Natural killer cell (primary cell): ENCODE data around the gene SYNJ2. TPM values are rescaled to one million over a fixed set of nuclear protein-coding genes. Genes with fewer than 3 reads are reported as not detected.
A peak's percentile ranks its signal among the peaks of the same experiment; 100 is the strongest.

Experiments
- ATAC-seq, 3 donors: fragments of 150-1000 bp in 2 of 3; fragments of 200-7000 bp in 1 of 3; cut with Tn5 transposase; 1 replicate in 1 of 3; 2 replicates in 2 of 3; pipeline ENCODE4 v1.10.0; 2021; ENCODE audit warnings: mild to moderate bottlenecking in 2 of 3, moderate library complexity in 2 of 3
- DNase-seq, 2 donors: peaks; one replicate each; pipeline versions ENCODE4 v3.0.0 to v3.0.0-alpha.2; 2013 to 2021; ENCODE audit warnings: mixed read lengths in 1 of 2
- H3K27ac ChIP-seq: one replicate; pipeline ENCODE4 v1.5.1; 2013; ENCODE audit warnings: mild to moderate bottlenecking, low read length
- H3K27me3 ChIP-seq: one replicate; pipeline ENCODE4 v1.6.1; 2013; ENCODE audit warnings: low read length; ENCODE audit not compliant: control insufficient read depth, insufficient read depth
- H3K36me3 ChIP-seq: one replicate; pipeline ENCODE4 v1.6.1; 2013; ENCODE audit warnings: low read length; ENCODE audit not compliant: control insufficient read depth, insufficient read depth
- H3K4me1 ChIP-seq: one replicate; pipeline ENCODE4 v1.6.1; 2013; ENCODE audit warnings: low read length; ENCODE audit not compliant: control insufficient read depth, insufficient read depth
- H3K4me3 ChIP-seq: one replicate; pipeline ENCODE4 v1.5.1; 2013; ENCODE audit warnings: low read length
- H3K9me3 ChIP-seq: one replicate; pipeline ENCODE4 v1.6.1; 2013; ENCODE audit warnings: low read length; ENCODE audit not compliant: control insufficient read depth, insufficient read depth
- H3K27ac Mint-ChIP-seq, 2 donors: one replicate each; pipeline ENCODE4 v1.8.0; 2022; ENCODE audit warnings: mild to moderate bottlenecking in 2 of 2, mixed read lengths in 2 of 2, moderate library complexity in 1 of 2
- H3K27me3 Mint-ChIP-seq, 2 donors: one replicate each; pipeline ENCODE4 v1.8.0; 2022; ENCODE audit warnings: low read depth in 2 of 2, mixed read lengths in 2 of 2
- H3K36me3 Mint-ChIP-seq: one replicate; pipeline ENCODE4 v1.8.0; 2022; ENCODE audit warnings: mixed read lengths
- H3K4me1 Mint-ChIP-seq, 2 donors: one replicate each; pipeline ENCODE4 v1.8.0; 2022; ENCODE audit warnings: mixed read lengths in 2 of 2
- H3K4me3 Mint-ChIP-seq: one replicate; pipeline ENCODE4 v1.8.0; 2022; ENCODE audit warnings: mild to moderate bottlenecking, moderate library complexity, mixed read lengths
- H3K9me3 Mint-ChIP-seq, 2 donors: one replicate each; pipeline ENCODE4 v1.8.0; 2022; ENCODE audit warnings: mixed read lengths in 2 of 2
- WGBS: methylation state at CpG from one replicate; pipeline ENCODE4 v1.1.7; 2013; ENCODE audit warnings: missing lambda C conversion rate; ENCODE audit not compliant: insufficient coverage; 5-methylcytosine and 5-hydroxymethylcytosine counted together
- intact Hi-C: fragments of 100-400 bp; cut with micrococcal nuclease; formaldehyde crosslinking; loops from one replicate; pipeline ENCODE4 v1.14.2; 2022
- total RNA-seq, 4 donors: library from RNA; stranded (reverse); fragments of 120-200 nt in 1 of 4; gene quantifications; one replicate each; pipeline versions ENCODE4 v1.2.3 to v1.2.4, GENCODE V29; 2013 to 2022
- TF ChIP-seq, protein P1 (sequence below): fragments of 200-600 bp; IDR thresholded peaks from one replicate; pipeline ENCODE4 v1.8.0; 2022; ENCODE audit warnings: antibody characterized with exemption

The SYNJ2 gene
- total RNA-seq, 3 donors from 2014 or later (not counting 1 experiment from before 2014, with no cell fraction given), result 24.4 to 47.0 (median 28.0) TPM

DNA sequence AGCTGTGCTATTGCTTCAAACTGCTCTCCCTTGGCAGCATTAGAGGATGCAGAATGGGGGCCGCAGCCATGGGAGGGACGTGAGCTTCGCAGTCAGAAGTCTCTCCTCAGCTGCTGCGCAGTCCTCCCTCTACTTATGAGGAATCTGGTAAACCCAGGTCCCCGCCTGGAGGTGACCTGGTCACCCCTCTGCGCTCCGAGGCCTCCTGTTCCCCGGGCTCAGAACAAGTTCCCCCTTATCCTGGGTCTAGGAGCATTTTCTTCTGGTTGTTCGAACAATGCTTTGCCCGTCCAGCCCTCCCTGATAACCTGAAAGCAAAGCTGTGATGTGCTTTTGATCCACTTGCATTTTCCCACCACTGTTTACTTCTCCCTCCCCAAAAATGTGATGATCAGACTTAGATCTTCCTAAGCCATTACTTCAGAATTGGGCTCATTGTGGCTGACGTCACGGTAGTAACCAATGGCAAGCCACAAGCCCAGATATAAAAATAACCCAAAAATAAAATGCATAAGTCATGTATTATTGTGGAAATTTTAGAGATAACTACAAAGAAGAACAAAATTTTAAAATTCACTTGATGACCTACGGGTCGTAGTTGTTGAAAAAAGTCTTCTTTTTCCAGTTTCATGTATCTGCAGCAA is 105.7 kb downstream of the SYNJ2 start:
- peaks cover 30% of the 10 kb centered on the region for H3K36me3 Mint-ChIP-seq
- Histone ChIP-seq H3K4me1 (peaks cover 5% of the 10 kb centered on the region), H3K27ac (no peak overlapping the region), H3K9me3 (no peaks in the 10 kb centered on the region), H3K4me3 (no peak overlapping the region), H3K27me3 (no peaks in the 10 kb centered on the region), H3K36me3 (peaks cover 39% of the 10 kb centered on the region)
- H3K27me3 Mint-ChIP-seq, result no peaks in the 10 kb centered on the region
- no peak for ATAC-seq
- no peaks in the 10 kb centered on the region for H3K9me3 Mint-ChIP-seq
- peak overlapping the region in 1 of 2 donors; percentile 49 for H3K27ac Mint-ChIP-seq
- WGBS, result 89% methylated on average over 12 of the region's 14 CpGs
- DNase-seq, result no peak
- TF ChIP-seq, protein P1, sequence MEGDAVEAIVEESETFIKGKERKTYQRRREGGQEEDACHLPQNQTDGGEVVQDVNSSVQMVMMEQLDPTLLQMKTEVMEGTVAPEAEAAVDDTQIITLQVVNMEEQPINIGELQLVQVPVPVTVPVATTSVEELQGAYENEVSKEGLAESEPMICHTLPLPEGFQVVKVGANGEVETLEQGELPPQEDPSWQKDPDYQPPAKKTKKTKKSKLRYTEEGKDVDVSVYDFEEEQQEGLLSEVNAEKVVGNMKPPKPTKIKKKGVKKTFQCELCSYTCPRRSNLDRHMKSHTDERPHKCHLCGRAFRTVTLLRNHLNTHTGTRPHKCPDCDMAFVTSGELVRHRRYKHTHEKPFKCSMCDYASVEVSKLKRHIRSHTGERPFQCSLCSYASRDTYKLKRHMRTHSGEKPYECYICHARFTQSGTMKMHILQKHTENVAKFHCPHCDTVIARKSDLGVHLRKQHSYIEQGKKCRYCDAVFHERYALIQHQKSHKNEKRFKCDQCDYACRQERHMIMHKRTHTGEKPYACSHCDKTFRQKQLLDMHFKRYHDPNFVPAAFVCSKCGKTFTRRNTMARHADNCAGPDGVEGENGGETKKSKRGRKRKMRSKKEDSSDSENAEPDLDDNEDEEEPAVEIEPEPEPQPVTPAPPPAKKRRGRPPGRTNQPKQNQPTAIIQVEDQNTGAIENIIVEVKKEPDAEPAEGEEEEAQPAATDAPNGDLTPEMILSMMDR, result no peak
- no peaks in the 10 kb centered on the region for H3K4me1 Mint-ChIP-seq
- intact Hi-C loops, result no loop called here
- no peak overlapping the region for H3K4me3 Mint-ChIP-seq

DNA sequence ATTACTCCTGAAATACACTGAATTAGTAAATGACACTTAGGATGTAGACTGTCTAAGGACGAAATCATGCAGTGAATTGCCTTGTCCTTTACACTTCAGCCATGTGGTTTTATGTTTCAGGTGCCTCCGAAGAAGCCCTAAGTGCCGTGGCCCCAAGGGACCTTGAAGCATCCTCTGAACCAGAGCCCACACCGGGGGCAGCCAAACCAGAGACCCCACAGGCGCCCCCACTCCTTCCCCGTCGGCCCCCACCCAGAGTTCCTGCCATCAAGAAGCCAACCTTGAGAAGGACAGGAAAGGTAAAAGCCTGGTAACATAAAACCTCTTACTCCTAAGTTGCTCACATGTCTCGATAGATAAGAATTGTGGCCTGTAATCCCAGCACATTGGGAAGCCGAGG is 111.1 kb downstream of the SYNJ2 start:
- Histone ChIP-seq H3K9me3 (no peaks in the 10 kb centered on the region), H3K27ac (no peak overlapping the region), H3K4me3 (no peak overlapping the region), H3K36me3 (peaks cover 31% of the 10 kb centered on the region), H3K27me3 (no peaks in the 10 kb centered on the region), H3K4me1 (no peaks in the 10 kb centered on the region)
- H3K4me1 Mint-ChIP-seq, result no peaks in the 10 kb centered on the region
- no peaks in the 10 kb centered on the region for H3K9me3 Mint-ChIP-seq
- H3K27me3 Mint-ChIP-seq, result no peaks in the 10 kb centered on the region
- H3K36me3 Mint-ChIP-seq, result peaks cover 30% of the 10 kb centered on the region
- H3K27ac Mint-ChIP-seq, result no peak overlapping the region
- DNase-seq, result no peak
- TF ChIP-seq, protein P1, result no peak
- ATAC-seq, result no peak
- no peak overlapping the region for H3K4me3 Mint-ChIP-seq
- whole genome bisulfite sequencing, result 93% methylated on average over 9 of the region's 9 CpGs
- intact Hi-C loops, result no loop called here

DNA sequence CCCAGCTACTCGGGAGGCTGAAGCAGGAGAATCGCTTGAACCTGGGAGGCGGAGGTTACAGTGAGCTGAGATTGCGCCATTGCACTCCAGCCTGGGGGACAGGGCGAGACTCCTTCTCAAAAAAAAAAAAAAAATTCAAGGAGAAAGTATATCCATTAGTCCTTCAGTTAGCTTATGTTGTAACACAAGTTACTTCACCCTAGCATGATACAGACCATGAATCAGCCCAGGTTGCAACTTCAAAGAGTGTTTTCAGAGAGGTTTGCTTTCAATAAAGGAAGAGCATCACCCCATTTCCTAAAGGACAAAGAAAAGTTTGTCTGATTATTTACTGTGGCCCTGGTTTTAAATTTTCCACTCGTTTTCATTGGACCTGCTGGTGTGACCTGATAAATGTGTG is 113.4 kb downstream of the SYNJ2 start:
- no peaks in the 10 kb centered on the region for H3K27me3 Mint-ChIP-seq
- Histone ChIP-seq H3K9me3 (no peaks in the 10 kb centered on the region), H3K36me3 (peaks cover 21% of the 10 kb centered on the region), H3K4me3 (no peak overlapping the region), H3K27me3 (no peaks in the 10 kb centered on the region), H3K4me1 (no peaks in the 10 kb centered on the region), H3K27ac (no peak overlapping the region)
- H3K4me3 Mint-ChIP-seq, result no peak overlapping the region
- no peak for DNase-seq
- no peak overlapping the region for H3K27ac Mint-ChIP-seq
- H3K4me1 Mint-ChIP-seq, result no peaks in the 10 kb centered on the region
- TF ChIP-seq, protein P1, result no peak
- intact Hi-C loops, result no loop called here
- no peaks in the 10 kb centered on the region for H3K9me3 Mint-ChIP-seq
- WGBS, result 95% methylated on average over 6 of the region's 6 CpGs
- no peak for ATAC-seq
- peaks cover 11% of the 10 kb centered on the region for H3K36me3 Mint-ChIP-seq

DNA sequence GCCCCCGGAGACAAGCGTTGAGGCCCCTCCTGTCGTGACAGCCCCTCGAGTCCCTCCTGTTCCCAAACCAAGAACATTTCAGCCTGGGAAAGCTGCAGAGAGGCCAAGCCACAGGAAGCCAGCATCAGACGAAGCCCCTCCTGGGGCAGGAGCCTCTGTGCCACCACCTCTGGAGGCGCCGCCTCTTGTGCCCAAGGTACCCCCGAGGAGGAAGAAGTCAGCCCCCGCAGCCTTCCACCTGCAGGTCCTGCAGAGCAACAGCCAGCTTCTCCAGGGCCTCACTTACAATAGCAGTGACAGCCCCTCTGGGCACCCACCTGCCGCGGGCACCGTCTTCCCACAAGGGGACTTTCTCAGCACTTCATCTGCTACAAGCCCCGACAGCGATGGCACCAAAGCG is 114.0 kb downstream of the SYNJ2 start:
- Mint-ChIP-seq H3K27me3 (no peaks in the 10 kb centered on the region), H3K36me3 (peaks cover 8% of the 10 kb centered on the region), H3K9me3 (no peaks in the 10 kb centered on the region), H3K27ac (no peak overlapping the region), H3K4me3 (no peak overlapping the region), H3K4me1 (no peaks in the 10 kb centered on the region)
- intact Hi-C loops, result no loop called here
- H3K36me3 ChIP-seq, result peaks cover 18% of the 10 kb centered on the region
- no peak overlapping the region for H3K27ac ChIP-seq
- no peaks in the 10 kb centered on the region for H3K9me3 ChIP-seq
- TF ChIP-seq, protein P1, result no peak
- DNase-seq (no peak), ATAC-seq (no peak)
- H3K27me3 ChIP-seq, result no peaks in the 10 kb centered on the region
- no peaks in the 10 kb centered on the region for H3K4me1 ChIP-seq
- no peak overlapping the region for H3K4me3 ChIP-seq
- WGBS, result 93% methylated on average over 15 of the region's 15 CpGs
